GM19455 (cell line): ENCODE data around the gene NT5C1A.

Experiments
- ATAC-seq: cut with Tn5 transposase; IDR thresholded peaks from one replicate; pipeline ENCODE4 v1.9.1; 2021; ENCODE audit not compliant: unreplicated experiment

The NT5C1A gene

GRCh38 chr1:39613250-39613649 is 58.7 kb downstream of the NT5C1A start:
- ATAC-seq: no peak

GRCh38 chr1:39609618-39610331 is 62.1 kb downstream of the NT5C1A start:
- ATAC-seq: no peak
